Measurements from ENCODE around the gene IL15RA.

GRCh38 chr10:5913736-5914135, 63.6 kb downstream of the IL15RA start:
- TF ChIP-seq CTCF (IDR thresholded peaks at IDR 0.05 in 4 of 5, conservative IDR thresholded peaks at IDR 0.05 in 1 of 5) (no peak), POLR2A (IDR thresholded peaks at IDR 0.05) (no peak)
